Neuron (in vitro differentiated cells): Measurements from ENCODE around the gene ATXN10.

Experiments
- H2AFZ ChIP-seq: one replicate; pipeline ENCODE4 v1.6.1; 2013; ENCODE audit warnings: low read depth, mild to moderate bottlenecking, inconsistent platforms, low read length, moderate library complexity
- H3K27me3 ChIP-seq: one replicate; pipeline ENCODE4 v1.6.1; 2013; ENCODE audit warnings: low read length; ENCODE audit not compliant: insufficient read depth
- H3K36me3 ChIP-seq: one replicate; pipeline ENCODE4 v1.6.1; 2013; ENCODE audit warnings: low read length; ENCODE audit not compliant: insufficient read depth
- H3K4me1 ChIP-seq: one replicate; pipeline ENCODE4 v1.6.1; 2013; ENCODE audit warnings: low read length; ENCODE audit not compliant: insufficient read depth
- H3K4me3 ChIP-seq: 2 replicates; pipeline ENCODE4 v1.5.1; 2013; ENCODE audit warnings: mild to moderate bottlenecking, low read length, moderate library complexity
- H3K9me3 ChIP-seq: one replicate; pipeline ENCODE4 v1.6.1; 2013; ENCODE audit warnings: low read length

The ATXN10 gene

DNA sequence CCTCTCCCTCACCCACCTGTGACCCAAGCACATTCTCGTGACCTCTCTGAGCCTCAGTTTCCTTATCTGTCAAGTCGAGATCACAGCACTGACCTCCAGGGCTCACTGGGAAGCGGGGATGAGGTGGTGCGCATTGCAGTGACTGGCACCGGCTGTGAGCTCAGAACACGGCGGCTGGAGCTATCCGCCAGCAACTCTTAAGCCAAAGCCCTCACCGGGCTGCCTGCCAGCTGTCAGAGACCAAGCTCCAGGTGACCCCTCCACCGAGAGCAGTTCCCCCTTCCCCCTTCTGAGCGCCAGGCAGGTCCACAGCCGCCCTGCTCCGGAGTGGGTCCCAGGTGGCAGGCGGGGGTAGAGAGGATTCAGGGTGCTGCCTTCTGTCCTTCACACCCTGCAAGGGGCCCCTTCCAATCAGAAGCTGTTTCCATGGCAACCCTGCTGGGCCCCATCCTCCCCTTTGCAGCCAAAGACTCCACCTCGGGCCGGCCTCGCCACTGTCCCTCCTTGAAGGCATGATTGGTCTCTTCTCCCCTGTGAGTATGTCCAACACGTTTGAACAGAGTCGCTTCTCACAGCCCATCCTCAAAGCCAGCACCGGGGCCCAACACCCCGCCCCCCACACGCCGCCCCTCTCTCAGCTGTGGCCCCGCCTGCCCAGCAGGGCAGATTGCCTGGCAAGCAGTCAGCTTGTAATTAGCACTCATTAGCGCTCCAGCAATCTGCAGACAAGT, 206.6 kb downstream of the ATXN10 start:
- Histone ChIP-seq H3K9me3 (no peaks in the 10 kb centered on the region), H2AFZ (no peak overlapping the region), H3K36me3 (no peaks in the 10 kb centered on the region), H3K4me1 (peaks cover 44% of the 10 kb centered on the region), H3K4me3 (no peak overlapping the region), H3K27me3 (no peaks in the 10 kb centered on the region)

- no peak overlapping the region for H3K4me3 ChIP-seq
- no peak overlapping the region for H2AFZ ChIP-seq
- peaks cover 44% of the 10 kb centered on the region for H3K4me1 ChIP-seq
- H3K36me3 ChIP-seq: no peaks in the 10 kb centered on the region
- H3K27me3 ChIP-seq: no peaks in the 10 kb centered on the region
- H3K9me3 ChIP-seq: no peaks in the 10 kb centered on the region
These were observed 207.4 kb downstream of the ATXN10 start for GRCh38 chr22:45878901-45879551.

DNA sequence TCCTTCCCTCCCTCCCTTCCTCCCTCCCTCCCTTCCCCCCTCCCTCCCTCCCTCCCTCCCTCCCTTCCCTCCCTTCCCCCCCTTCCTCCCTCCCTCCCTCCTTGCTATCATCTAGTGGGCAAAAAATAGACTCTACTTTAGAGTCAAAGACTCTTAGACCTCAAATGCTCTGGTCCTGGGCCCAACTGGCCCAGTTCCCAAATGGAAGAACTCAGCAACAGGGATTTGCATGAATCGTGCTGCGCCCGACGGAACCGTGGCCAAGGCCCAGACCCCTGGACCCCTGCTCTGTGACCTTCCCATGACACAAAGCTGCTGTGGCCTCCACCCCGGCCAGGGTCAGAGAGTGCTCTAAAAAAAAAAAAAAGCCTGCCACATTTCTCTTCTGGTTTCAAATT, 207.9 kb downstream of the ATXN10 start:
- no peaks in the 10 kb centered on the region for H3K9me3 ChIP-seq
- no peaks in the 10 kb centered on the region for H3K36me3 ChIP-seq
- no peak overlapping the region for H2AFZ ChIP-seq
- peaks cover 47% of the 10 kb centered on the region for H3K4me1 ChIP-seq
- no peak overlapping the region for H3K4me3 ChIP-seq
- H3K27me3 ChIP-seq: no peaks in the 10 kb centered on the region

GRCh38 chr22:45880091-45880715, 208.6 kb downstream of the ATXN10 start:
- Histone ChIP-seq H3K4me3 (peak overlapping the region; percentile 23), H3K4me1 (peaks cover 53% of the 10 kb centered on the region), H3K27me3 (no peaks in the 10 kb centered on the region), H3K36me3 (no peaks in the 10 kb centered on the region), H2AFZ (peak overlapping the region; percentile 23), H3K9me3 (no peaks in the 10 kb centered on the region)

DNA sequence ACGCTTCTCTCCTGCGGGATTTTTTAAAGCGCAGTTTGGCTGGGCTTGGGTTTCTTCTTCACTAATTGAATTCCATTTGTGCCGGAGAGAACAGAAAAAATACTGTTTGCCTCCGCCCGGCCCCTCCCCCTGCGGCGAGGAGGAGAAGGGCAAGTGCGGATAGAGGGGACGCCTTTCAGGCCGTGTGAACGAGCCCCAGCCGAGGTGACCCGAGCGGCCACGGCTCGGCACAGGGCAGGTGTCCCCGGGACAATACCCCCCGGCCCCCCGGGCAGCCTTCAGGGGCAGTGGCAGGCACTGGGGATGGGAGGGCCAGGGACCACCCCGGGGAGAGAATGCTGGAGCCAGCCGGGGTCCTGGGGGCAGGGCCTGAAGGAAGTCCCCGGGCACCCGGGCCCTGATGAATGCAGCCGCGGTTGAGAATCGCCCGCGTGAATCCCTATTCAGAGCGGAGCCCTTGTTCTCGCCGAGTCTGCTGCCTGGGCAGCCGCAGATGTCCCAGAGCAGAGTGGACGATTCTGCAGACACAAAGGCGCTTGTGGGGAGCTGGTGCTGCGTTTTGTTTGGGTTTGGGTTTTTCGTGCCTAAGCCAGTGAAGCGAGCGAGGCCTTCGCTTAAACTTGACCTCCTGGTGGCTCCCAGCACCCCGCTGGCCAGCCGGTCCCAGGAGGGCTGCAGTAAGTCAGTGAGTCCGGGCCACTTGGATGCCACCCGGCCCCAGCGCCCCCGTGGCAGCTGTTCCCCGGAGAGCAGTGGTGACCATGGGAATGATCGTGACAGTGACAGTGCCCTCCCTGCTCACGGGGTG, 209.3 kb downstream of the ATXN10 start:
- peak overlapping the region; percentile 23 for H3K4me3 ChIP-seq
- H3K27me3 ChIP-seq: no peaks in the 10 kb centered on the region
- H2AFZ ChIP-seq: peak overlapping the region; percentile 23
- H3K9me3 ChIP-seq: no peaks in the 10 kb centered on the region
- no peaks in the 10 kb centered on the region for H3K36me3 ChIP-seq
- H3K4me1 ChIP-seq: peaks cover 60% of the 10 kb centered on the region

DNA sequence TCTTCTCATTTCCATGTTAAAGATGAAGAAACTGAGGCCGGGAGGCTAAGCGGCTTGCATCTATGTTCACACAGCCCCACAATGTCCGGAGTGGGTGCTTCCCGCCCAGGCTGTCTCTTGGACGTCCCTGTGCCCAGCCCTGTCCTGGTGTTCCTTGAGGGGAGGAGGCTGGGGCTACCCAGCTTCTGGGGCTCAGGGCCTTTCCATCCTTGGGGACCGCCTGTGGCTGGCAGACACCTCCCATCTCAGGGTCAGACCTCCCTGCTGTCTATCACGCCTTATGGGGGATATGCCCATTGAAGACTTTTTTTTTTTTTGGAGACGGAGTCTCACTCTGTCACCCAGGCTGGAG, 209.9 kb downstream of the ATXN10 start:
- H3K9me3 ChIP-seq: no peaks in the 10 kb centered on the region
- H3K4me1 ChIP-seq: peaks cover 65% of the 10 kb centered on the region
- peak overlapping the region; percentile 23 for H3K4me3 ChIP-seq
- no peaks in the 10 kb centered on the region for H3K36me3 ChIP-seq
- no peak overlapping the region for H2AFZ ChIP-seq
- H3K27me3 ChIP-seq: no peaks in the 10 kb centered on the region

DNA sequence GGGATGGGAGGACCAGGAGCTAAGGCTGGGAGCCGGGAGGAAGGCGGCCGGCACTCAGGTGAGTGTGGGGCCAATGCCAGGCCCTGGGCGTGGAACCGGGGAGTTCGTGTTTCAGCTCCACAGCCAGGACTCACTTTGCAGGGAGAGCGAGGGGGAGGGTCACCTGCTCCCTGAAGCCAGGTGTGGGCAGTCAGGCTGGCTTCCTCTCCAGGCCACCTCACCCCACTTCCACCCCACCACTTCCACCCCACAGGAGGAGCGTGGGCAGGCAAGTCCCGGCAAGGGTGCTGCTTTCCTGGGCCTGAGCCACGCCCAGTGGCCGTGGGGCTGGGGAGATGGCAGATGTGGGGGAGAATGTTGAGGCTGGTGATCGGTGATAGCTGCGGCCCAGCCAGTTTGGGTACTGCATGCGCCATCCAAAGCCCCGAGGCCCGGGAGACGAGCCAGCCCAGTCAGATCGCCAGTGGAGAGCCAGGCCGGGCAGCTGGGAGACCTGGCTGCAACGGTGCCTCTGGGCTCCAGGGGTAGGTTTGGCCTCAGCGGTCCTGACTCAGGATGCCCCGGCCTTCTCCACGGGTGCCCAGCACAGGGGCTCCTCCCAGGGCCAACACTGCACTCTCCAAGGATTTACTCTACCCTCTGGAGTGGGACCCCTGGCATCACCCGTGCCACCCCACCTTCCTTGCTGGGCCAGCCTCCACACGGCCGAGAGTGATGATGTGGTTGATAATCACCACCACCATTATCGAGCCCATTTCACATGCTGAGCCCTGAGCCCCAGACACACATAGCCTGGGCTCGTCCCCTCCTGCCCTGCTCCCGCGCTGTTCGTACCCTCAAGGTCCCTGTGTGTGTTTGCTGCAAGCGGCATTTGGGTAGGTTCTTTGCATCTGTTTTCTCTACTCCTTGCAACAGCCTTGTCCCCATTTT, 211.5 kb downstream of the ATXN10 start:
- no peaks in the 10 kb centered on the region for H3K27me3 ChIP-seq
- no peaks in the 10 kb centered on the region for H3K36me3 ChIP-seq
- H3K9me3 ChIP-seq: no peaks in the 10 kb centered on the region
- H2AFZ ChIP-seq: no peak overlapping the region
- H3K4me3 ChIP-seq: no peak overlapping the region
- peaks cover 66% of the 10 kb centered on the region for H3K4me1 ChIP-seq

DNA sequence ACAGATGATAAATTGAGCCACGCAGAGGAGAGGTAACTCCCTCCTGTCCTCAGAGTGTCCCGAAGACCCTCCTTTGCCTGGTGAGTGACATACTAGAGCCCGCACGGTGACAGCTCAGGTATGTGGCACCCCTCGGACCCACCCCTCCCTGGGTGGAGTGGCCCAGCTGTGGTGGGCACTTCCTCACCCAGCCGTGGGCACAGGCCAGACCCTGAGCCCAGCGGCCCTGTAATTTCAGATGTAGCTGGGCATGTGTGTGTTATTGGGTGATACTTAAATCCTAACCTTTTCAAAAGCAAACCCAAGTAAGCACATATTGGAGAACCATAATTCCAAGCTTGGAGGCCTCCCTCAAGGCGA, 212.2 kb downstream of the ATXN10 start:
- H3K27me3 ChIP-seq: no peaks in the 10 kb centered on the region
- H3K4me3 ChIP-seq: no peak overlapping the region
- H3K36me3 ChIP-seq: no peaks in the 10 kb centered on the region
- no peaks in the 10 kb centered on the region for H3K9me3 ChIP-seq
- H3K4me1 ChIP-seq: peaks cover 65% of the 10 kb centered on the region
- H2AFZ ChIP-seq: no peak overlapping the region

DNA sequence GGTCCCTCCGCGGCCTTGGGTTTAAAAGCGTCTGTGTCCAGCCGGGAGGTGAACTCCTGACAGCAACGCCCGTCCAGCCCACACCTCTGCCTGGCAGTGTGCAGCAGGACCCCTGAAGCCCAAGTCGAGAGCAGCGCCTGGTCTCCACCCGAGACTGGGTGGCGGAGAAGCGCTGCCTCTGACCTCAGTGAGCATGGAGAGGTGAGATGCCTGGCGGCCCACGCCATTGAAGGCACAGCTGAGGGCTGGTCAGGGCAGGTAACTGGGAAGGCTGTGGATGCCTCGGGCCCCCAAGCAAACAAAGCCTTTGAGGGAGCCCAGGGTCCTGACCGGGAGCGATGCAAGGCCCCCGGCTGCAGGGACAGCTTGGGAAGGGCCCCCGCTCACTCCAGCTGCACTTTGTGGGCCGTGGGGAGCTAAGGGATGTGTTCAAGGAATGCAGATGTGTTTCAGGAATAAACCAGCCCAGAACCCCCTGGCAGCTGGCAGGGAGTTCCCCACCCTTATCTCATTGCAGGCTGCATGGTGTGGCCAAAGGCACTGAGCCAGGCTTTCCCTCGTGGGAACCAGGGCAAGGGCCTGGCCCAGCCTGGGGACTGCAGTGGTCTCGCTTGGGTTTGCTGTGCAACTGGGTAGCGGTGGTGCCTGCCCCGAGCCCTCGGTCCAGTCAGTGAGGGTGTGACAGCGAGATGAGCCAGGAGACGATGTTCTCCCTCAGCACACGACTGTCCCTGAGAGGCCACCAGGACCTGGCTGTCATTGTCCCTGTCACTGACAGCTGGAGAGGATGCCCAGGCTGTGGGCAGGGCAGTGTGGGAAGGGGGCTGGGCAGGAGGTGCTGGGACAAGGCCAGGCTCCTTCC, 212.8 kb downstream of the ATXN10 start:
- H3K36me3 ChIP-seq: no peaks in the 10 kb centered on the region
- H2AFZ ChIP-seq: no peak overlapping the region
- H3K27me3 ChIP-seq: no peaks in the 10 kb centered on the region
- H3K9me3 ChIP-seq: no peaks in the 10 kb centered on the region
- peaks cover 67% of the 10 kb centered on the region for H3K4me1 ChIP-seq
- no peak overlapping the region for H3K4me3 ChIP-seq

DNA sequence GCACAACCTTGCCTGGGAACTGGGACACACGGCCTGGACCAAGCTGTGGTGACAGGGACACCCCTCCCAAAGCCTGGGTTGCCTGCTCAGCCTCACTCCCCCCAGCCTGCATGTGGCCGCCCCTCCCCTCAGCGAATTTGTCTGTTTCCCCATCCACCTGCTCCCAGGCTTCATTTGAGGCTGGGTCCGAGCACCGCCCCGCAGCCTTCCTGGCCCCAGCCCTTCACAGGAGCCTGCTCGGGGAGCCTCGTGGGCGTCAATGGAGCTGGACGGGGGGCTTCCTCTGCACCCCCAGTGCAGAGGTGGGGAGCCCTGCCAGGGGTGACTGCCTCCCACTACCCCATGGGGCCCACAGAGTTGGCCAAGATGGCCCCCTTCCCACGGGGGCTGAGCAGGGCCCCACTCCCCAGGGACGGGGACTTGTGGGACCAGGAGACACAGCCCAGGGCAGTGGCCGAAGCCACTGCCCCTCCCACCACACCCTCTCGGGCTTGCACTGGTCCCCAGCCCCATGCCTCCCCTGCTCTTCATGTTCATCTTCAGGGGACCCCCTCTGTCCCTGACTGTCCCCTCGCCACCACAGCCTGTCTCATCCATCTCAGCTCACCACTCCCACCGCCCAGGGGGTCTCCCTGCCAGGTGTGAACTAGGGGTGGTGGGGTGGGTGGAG, 213.7 kb downstream of the ATXN10 start:
- H2AFZ ChIP-seq: no peak overlapping the region
- H3K27me3 ChIP-seq: no peaks in the 10 kb centered on the region
- H3K4me1 ChIP-seq: peaks cover 65% of the 10 kb centered on the region
- no peak overlapping the region for H3K4me3 ChIP-seq
- no peaks in the 10 kb centered on the region for H3K9me3 ChIP-seq
- no peaks in the 10 kb centered on the region for H3K36me3 ChIP-seq

DNA sequence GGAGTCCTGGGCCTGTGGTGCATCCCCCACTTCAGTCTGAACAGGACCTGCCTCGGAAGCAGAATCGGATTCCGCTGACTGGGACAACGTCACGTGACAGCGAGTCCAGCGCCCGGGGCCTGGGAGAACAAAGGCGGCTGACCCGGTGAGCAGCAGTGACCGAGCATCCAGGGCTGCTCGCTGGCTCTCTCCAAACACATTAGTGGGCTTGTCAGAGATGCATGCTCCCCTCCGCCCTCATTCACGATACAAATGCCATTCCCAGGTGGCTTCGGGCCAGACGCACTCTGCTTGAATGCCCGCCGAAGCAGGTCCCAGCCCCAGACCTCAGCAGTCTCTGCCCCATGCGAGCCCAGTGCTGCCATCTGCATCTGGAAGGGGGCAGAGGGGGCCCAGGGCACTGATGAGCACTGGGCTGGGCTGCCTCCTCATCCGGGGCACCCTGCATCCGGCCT, 214.3 kb downstream of the ATXN10 start:
- H3K4me1 ChIP-seq: peaks cover 60% of the 10 kb centered on the region
- no peak overlapping the region for H2AFZ ChIP-seq
- no peaks in the 10 kb centered on the region for H3K27me3 ChIP-seq
- H3K4me3 ChIP-seq: no peak overlapping the region
- no peaks in the 10 kb centered on the region for H3K36me3 ChIP-seq
- H3K9me3 ChIP-seq: no peaks in the 10 kb centered on the region
